Activated CD8-positive, alpha-beta memory T cell treated with anti-CD3 and anti-CD28 coated beads, Interleukin-2, amount 10 ng/mL, durations not matched to agents 7 days and 5 days (primary cell): ENCODE results near the gene C20orf202. TPM values are rescaled to one million over a fixed set of nuclear protein-coding genes. Genes with fewer than 3 reads are reported as not detected.
"Not testable (repeated sequence)": the region's sequence is repeated elsewhere in the genome, so short reads cannot be mapped to it uniquely, and the experiment has no call there.

Experiments
- ATAC-seq: fragments of 150-1000 bp; cut with Tn5 transposase; one replicate; pipeline ENCODE4 v1.10.0; 2021; ENCODE audit warnings: moderate library complexity
- CTCF ChIA-PET: fragments of 350-600 bp; sonication (Branson Sonifier 250); formaldehyde crosslinking; loops from one replicate; lab custom pipeline; 2021; ENCODE audit warnings: antibody characterized with exemption; lab: Charles Lee
- DNase-seq: peaks from one replicate; pipeline ENCODE4 v3.0.0-alpha.2; 2020
- H3K27ac Mint-ChIP-seq: one replicate; pipeline ENCODE4 v1.8.0; 2021; ENCODE audit warnings: mild to moderate bottlenecking, mixed read lengths
- H3K27me3 Mint-ChIP-seq: one replicate; pipeline ENCODE4 v1.8.0; 2021; ENCODE audit warnings: mixed read lengths
- H3K36me3 Mint-ChIP-seq: one replicate; pipeline ENCODE4 v1.8.0; 2021; ENCODE audit warnings: mild to moderate bottlenecking, mixed read lengths
- H3K4me1 Mint-ChIP-seq: one replicate; pipeline ENCODE4 v1.8.0; 2021; ENCODE audit warnings: mixed read lengths
- H3K4me3 Mint-ChIP-seq: one replicate; pipeline ENCODE4 v1.8.0; 2021; ENCODE audit warnings: mild to moderate bottlenecking, moderate library complexity, mixed read lengths
- H3K9me3 Mint-ChIP-seq: one replicate; pipeline ENCODE4 v1.8.0; 2022; ENCODE audit warnings: low read depth, mixed read lengths
- total RNA-seq, 2 experiments: library from RNA; stranded (reverse); gene quantifications; one replicate each; pipeline ENCODE4 v1.2.3, GENCODE V29; 2021

The C20orf202 gene
- total RNA-seq, 2 experiments from 2014 or later = not detected

DNA sequence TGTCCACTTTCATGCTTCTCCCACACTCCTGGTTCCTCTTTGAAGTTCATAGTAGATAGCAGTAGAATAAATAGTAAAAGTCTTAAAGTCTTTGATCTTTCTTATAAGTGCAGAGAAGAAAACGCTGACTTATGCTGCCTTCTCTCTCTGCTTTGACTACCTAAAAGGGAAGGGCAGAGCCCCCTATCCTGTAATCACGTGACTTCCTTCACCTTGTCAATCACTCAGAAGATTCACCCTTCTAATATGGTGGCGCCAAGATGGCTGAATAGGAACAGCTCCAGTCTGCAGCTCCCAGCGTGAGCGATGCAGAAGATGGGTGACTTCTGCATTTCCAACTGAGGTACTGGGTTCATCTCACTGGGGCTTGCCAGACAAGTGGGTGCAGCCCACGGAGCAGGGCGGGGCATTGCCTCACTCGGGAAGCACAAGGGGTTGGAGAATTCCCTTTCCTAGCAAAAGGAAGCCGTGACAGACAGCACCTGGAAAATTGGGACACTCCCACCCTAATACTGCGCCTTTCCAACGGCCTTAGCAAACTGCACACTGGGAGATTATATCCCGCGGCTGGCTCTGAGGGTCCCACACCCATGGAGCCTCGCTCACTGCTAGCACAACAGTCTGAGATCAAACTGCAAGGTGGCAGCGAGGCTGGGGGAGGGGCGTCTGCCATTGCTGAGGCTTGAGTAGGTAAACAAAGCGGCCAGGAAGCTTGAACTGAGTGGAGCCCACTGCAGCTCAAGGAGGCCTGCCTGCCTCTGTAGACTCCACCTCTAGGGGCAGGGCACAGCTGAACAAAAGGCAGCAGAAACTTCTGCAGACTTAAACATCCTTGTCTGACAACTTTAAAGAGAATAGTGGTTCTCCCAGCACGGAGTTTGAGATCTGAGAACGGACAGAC, 13.5 kb downstream of the C20orf202 start:
- not testable (repeated sequence) for DNase-seq, H3K9me3 Mint-ChIP-seq, H3K36me3 Mint-ChIP-seq, H3K4me3 Mint-ChIP-seq, H3K27ac Mint-ChIP-seq, ATAC-seq
- CTCF ChIA-PET = interaction anchor here (0.9 to 1.3 kb wide), 2 partner anchors 9 to 260 kb away, joined by 3 read pairs; partner anchors contain the start of gene RAD21L1
- H3K4me1 Mint-ChIP-seq = peaks cover 31% of the 10 kb centered on the region
- peaks cover 38% of the 10 kb centered on the region for H3K27me3 Mint-ChIP-seq

DNA sequence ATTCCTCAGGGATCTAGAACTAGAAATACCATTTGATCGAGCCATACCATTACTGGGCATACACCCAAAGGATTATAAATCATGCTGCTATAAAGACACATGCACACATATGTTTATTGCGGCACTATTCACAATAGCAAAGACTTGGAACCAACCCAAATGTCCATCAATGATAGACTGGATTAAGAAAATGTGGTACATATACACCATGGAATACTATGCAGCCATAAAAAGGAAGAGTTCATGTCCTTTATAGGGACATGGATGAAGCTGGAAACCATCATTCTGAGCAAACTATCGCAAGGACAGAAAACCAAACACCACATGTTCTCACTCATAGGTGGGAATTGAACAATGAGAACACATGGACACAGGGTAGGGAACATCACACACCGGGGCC, 19.5 kb downstream of the C20orf202 start:
- H3K36me3 Mint-ChIP-seq, H3K9me3 Mint-ChIP-seq, H3K4me3 Mint-ChIP-seq, H3K27ac Mint-ChIP-seq, DNase-seq, ATAC-seq: not testable (repeated sequence)
- peaks cover 13% of the 10 kb centered on the region for H3K4me1 Mint-ChIP-seq
- CTCF ChIA-PET = interaction anchor here (2.7 kb wide), 1 partner anchor 10 kb away, joined by 10 read pairs; no protein-coding TSS in a partner anchor
- H3K27me3 Mint-ChIP-seq = peaks cover 56% of the 10 kb centered on the region

DNA sequence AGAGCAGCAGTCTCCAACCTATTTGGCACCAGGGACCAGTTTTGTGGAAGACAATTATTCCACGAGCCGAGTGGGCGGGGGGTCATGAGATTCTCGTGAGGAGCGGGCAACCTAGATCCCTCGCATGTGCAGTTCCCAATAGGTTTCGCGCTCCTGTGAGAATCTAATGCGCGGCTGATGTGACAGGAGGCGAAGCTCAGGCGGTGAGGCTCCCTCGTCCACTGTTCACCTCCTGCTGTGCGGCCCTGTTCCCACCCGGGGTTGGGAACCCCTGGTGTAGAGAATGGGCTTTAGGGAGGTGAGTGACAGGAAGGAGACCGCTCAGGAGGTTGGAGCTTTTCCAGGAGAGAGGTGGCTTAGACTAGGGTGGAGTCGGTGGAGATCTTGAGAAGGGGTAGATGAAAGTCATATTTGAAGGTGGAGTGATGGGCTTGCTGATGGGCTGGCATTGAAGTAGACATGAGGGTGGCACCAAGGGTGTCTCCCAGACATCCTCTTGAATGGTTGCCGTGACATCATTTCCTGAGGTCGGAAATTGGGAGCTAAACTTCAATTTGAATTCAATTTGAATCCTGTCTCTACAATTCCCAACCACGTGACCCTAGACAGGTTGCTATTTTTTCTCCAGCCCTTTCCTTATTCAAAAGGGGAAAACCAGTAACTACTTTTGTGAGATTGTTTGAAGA, 21.1 kb downstream of the C20orf202 start:
- no peak overlapping the region for H3K27ac Mint-ChIP-seq
- ATAC-seq = no peak
- no peaks in the 10 kb centered on the region for H3K9me3 Mint-ChIP-seq
- CTCF ChIA-PET = interaction anchor here (2.7 kb wide), 1 partner anchor 11 kb away, joined by 10 read pairs; no protein-coding TSS in a partner anchor
- peaks cover 13% of the 10 kb centered on the region for H3K4me1 Mint-ChIP-seq
- no peaks in the 10 kb centered on the region for H3K36me3 Mint-ChIP-seq
- H3K4me3 Mint-ChIP-seq = no peak overlapping the region
- peaks cover 55% of the 10 kb centered on the region for H3K27me3 Mint-ChIP-seq
- no peak for DNase-seq

DNA sequence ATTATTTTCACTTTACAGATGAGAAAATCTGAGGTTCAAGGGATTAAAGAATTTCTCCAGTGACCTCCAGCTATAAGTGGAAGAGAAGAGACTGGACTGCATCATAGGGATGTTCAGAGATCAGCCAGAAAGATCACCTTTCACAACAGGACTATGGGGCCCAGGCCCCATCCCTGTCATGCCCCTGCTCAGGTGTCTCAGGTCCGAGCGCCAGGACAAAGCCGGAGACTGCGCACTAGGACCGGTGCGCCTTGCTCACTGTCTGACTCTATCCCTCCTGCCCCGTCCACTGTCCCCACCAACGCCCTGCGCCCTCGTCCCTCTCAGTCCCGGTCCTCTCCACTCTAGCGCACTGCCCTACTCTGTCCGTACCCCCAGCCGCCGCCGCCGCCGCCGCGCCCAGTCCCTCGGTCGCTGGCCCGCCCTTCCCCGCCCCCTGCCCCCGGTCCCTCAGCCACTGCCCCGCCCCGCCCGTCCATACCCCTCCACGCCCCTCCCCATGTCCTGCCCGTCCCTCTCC, 22.1 kb downstream of the C20orf202 start:
- CTCF ChIA-PET = interaction anchor here (1.0 to 2.7 kb wide), 5 partner anchors 10 to 279 kb away, joined by 3 to 10 read pairs (median 3); no protein-coding TSS in a partner anchor
- Mint-ChIP-seq H3K27ac (no peak overlapping the region), H3K9me3 (no peaks in the 10 kb centered on the region), H3K4me3 (peak overlapping the region; percentile 55), H3K4me1 (peaks cover 13% of the 10 kb centered on the region), H3K27me3 (peaks cover 52% of the 10 kb centered on the region), H3K36me3 (no peaks in the 10 kb centered on the region)
- DNase-seq = no peak
- peak; percentile 54 for ATAC-seq

DNA sequence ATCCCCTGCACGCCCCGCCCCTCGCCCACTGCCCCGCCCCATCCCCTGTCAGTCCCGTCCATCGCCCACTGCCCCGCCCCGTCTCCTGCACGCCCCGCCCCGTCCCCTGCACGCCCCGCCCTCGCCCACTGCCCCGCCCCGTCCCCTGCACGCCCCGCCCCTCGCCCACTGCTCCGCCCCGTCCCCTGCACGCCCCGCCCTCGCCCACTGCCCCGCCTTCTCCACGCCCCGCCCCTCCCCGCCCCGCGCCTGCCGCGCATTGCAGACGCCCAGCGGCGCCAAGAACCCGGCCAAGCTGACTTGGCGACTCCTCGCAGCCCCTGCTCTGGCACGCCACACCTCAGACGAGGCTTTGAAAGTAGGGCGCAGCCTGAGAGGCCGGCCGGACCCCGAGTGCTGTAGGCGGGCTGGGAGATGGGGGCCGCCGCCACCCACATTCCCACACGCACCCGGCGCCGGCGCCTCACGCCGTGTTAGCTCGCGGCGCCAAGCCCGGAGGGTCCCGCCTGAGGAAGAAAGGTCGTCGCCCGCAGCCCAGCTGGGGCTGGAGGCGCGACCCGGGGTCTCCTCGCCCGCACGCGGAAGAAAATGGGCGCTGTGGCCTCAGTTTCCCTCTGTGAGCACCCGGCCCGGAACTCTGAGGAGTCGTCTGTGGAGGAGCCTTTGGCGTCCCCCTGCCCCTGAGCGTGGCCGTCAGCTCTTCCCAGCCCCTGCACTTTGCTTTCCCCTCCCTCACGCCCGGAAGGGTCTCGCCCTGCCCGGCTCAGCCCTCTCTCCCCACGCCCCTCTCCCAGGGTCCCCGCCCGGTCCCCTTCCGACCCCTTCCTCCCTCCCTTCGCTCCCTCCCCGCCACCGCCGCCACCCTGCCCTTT, 22.8 kb downstream of the C20orf202 start, which contains the start of gene RAD21L1:
RAD21L1 (plus strand) TSS at position 262 of the 872 bp plus-strand sequence. CDS start 2,410 bp downstream, outside the sequence.
- DNase-seq = peak; percentile 85
- H3K36me3 Mint-ChIP-seq = no peaks in the 10 kb centered on the region
- H3K9me3 Mint-ChIP-seq = no peaks in the 10 kb centered on the region
- H3K4me1 Mint-ChIP-seq = peaks cover 13% of the 10 kb centered on the region
- peak within 1 kb of the TSS; percentile 76 for H3K4me3 Mint-ChIP-seq
- CTCF ChIA-PET = interaction anchor here (1.0 to 1.4 kb wide), 5 partner anchors 10 to 278 kb away, joined by 3 to 6 read pairs (median 3); no protein-coding TSS in a partner anchor
- peak; percentile 86 for ATAC-seq
- peaks cover 51% of the 10 kb centered on the region for H3K27me3 Mint-ChIP-seq
- no peak within 1 kb of the TSS for H3K27ac Mint-ChIP-seq

DNA sequence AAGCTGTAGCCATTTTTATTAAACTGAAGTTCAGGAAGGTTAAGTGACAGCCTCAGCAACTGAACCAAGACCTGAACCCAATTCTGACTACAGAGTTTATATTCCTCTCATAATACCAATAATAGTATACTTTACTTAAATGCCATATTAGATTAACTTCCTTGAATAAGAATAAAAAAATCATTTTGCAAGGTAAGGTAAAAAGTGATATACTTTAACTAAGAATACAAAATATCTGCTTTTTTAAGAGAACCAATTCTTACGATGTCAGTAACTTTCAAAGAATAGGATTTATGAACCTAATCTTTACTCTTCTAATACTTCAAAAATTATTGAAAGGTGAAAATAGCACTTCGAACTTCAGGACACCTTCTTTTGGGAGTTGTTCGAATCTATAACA, 26.3 kb downstream of the C20orf202 start:
- no peak for ATAC-seq
- Mint-ChIP-seq H3K9me3 (no peaks in the 10 kb centered on the region), H3K4me3 (no peak overlapping the region), H3K27me3 (peaks cover 40% of the 10 kb centered on the region), H3K36me3 (no peaks in the 10 kb centered on the region), H3K27ac (no peak overlapping the region), H3K4me1 (peaks cover 17% of the 10 kb centered on the region)
- no peak for DNase-seq
- CTCF ChIA-PET = no interaction called here

DNA sequence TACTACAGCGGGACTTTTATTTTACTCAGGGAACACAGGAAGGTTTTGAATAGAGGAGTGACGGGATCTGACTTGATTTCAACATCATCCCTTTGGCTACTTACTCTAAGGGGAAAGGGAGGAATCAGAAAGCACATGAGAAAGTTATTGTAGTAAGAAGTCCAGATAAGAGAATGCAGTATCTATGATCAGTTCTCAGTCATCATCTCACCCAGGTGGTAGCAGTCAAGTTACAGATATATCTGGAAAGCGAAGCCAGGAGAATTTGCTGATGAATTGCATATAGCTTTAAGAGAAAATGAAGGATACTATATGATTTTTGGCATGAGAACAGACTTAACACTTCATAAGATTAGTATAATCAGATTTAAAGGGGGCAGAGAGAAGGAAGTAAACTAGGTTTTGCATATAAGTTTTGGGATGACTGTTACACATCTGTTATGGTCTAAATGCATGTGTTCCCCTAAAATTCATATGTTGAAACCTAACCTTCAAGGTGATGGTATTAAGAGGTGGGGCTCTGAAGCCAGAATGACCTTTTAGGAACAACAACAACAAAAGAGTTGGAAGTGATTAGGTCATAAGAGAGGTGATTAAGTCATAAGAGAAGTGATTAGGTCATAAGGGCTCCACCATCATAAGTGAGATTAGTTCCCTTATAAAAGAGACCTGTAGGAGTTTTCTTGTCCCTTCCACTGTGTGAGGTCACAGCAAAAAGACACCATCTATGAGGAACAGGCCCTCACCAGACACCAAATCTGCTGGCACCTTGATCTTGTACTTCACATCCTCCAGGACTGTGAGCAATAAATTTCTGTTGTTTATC, 29.2 kb downstream of the C20orf202 start:
- Mint-ChIP-seq H3K27me3 (peaks cover 35% of the 10 kb centered on the region), H3K9me3 (no peaks in the 10 kb centered on the region), H3K27ac (no peak overlapping the region), H3K4me1 (peaks cover 11% of the 10 kb centered on the region), H3K4me3 (no peak overlapping the region), H3K36me3 (peaks cover 3% of the 10 kb centered on the region)
- ATAC-seq = no peak
- DNase-seq = no peak
- CTCF ChIA-PET = no interaction called here

DNA sequence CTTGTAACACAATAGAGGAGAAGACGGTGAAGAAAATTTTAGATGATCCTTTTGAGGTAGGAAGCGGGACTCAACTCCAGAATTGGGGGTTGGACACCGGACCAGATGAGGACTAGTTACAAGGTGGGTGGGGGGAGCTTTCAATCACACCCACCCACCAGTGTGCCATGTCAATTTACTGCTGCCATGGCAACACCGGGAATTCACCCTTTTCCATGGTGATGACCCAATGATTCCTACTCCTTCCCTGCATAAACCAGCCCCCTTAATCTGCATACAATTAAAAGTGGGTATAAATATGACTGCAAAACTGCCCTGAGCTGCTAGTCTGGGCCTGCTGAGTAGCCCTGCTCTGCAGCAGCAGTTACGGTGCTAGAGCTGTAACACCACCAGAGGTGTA, 37.3 kb downstream of the C20orf202 start:
- Mint-ChIP-seq H3K4me1 (peaks cover 5% of the 10 kb centered on the region), H3K36me3 (peaks cover 3% of the 10 kb centered on the region)
- CTCF ChIA-PET = interaction anchor here (1.1 kb wide), 1 partner anchor 40 kb away, joined by 3 read pairs; no protein-coding TSS in a partner anchor

DNA sequence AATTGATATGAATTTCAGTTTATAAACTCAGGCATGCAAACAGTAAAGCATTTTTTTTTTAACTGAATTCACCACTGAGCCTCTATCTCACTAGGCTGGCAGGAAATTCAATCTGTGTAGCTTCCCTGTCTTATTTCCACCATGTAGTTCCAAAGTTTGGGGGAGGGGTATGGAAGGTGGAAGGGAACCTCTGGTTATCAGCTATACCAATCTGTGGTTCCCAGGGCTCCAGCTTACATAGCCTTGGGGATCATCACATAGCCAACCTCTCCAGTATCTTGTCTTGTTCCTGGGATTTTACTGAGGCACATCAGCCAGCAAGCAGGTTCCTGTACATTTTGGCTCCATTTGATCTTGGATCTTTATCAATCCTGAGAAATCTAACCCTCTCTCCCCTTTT, 38.2 kb downstream of the C20orf202 start:
- H3K36me3 Mint-ChIP-seq = no peaks in the 10 kb centered on the region
- H3K9me3 Mint-ChIP-seq = no peaks in the 10 kb centered on the region
- CTCF ChIA-PET = interaction anchor here (0.9 kb wide), 1 partner anchor 196 kb away, joined by 3 read pairs; no protein-coding TSS in a partner anchor
- ATAC-seq (no peak), DNase-seq (no peak)
- H3K4me1 Mint-ChIP-seq = peaks cover 5% of the 10 kb centered on the region
- H3K27ac Mint-ChIP-seq = no peak overlapping the region
- H3K4me3 Mint-ChIP-seq = no peak overlapping the region
- peaks cover 7% of the 10 kb centered on the region for H3K27me3 Mint-ChIP-seq

More for the DNA sequence above, 37.3 kb downstream of the C20orf202 start:
- ATAC-seq (no peak), DNase-seq (no peak)
- H3K27me3 Mint-ChIP-seq = peaks cover 13% of the 10 kb centered on the region
- H3K27ac Mint-ChIP-seq = no peak overlapping the region
- no peak overlapping the region for H3K4me3 Mint-ChIP-seq
- H3K9me3 Mint-ChIP-seq = no peaks in the 10 kb centered on the region

DNA sequence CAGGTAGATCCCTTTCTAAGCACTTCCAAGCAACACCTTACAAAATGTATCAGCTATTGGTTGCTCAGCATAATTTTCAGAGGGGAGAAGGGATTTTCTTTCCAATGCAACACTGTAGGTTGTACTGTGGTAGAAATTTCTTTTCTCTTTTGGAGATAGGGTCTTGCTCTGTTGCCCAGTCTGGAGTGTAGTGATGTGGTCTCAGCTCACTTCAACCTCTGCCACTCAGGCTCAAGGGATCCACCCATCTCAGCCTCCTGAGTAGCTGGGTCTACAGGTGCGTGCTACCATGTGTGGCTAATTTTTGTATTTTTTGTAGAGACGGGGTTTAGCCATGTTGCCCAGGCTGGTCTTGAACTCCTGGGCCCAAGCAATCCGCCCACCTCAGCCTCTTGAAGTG, 38.8 kb downstream of the C20orf202 start:
- H3K27me3 Mint-ChIP-seq = peaks cover 7% of the 10 kb centered on the region
- ATAC-seq (no peak), DNase-seq (no peak)
- H3K9me3 Mint-ChIP-seq = no peaks in the 10 kb centered on the region
- CTCF ChIA-PET = interaction anchor here (0.9 kb wide), 2 partner anchors 15 to 195 kb away, joined by 3 to 4 read pairs; no protein-coding TSS in a partner anchor
- no peak overlapping the region for H3K4me3 Mint-ChIP-seq
- no peak overlapping the region for H3K27ac Mint-ChIP-seq
- peaks cover 5% of the 10 kb centered on the region for H3K4me1 Mint-ChIP-seq
- H3K36me3 Mint-ChIP-seq = no peaks in the 10 kb centered on the region

DNA sequence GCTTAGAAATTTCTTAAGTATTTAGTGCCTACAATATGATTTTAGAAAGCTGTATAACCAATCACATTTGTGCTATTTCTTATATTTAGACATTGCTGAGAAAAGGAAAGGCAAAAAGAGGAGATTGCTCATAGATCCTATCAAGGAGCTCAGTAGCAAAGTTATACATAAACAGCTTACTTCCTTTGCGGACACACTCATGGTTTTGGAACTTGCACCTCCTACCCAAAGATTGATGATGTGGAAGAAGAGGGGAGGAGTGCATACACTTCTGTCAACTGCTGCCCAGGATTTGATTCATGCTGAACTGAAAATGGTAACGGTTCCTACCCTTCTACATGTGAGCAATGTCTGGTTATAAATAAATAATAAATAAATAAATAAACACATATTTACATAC, 39.3 kb downstream of the C20orf202 start:
- no peaks in the 10 kb centered on the region for H3K36me3 Mint-ChIP-seq
- H3K27ac Mint-ChIP-seq = no peak overlapping the region
- peak; percentile 42 for ATAC-seq
- no peak overlapping the region for H3K4me3 Mint-ChIP-seq
- peaks cover 5% of the 10 kb centered on the region for H3K4me1 Mint-ChIP-seq
- CTCF ChIA-PET = interaction anchor here (0.9 kb wide), 1 partner anchor 15 kb away, joined by 4 read pairs; no protein-coding TSS in a partner anchor
- H3K27me3 Mint-ChIP-seq = peaks cover 7% of the 10 kb centered on the region
- no peaks in the 10 kb centered on the region for H3K9me3 Mint-ChIP-seq
- no peak for DNase-seq
